SK-N-MC (cell line): Measurements from ENCODE around the gene MAPK8IP3.

Experiments used
- EZH2 ChIP-seq: fragments of 200-600 bp; sonication (generic); IDR thresholded peaks from one replicate; pipeline ENCODE4 v1.6.1; 2017; ENCODE audit warnings: antibody characterized with exemption
- FOXP2 ChIP-seq: optimal IDR thresholded peaks from 2 replicates; pipeline ENCODE3; 2011; ENCODE audit warnings: mild to moderate bottlenecking, moderate library complexity; ENCODE audit not compliant: insufficient read depth; ENCODE audit errors: extremely low read length, control extremely low read depth
- POLR2AphosphoS5 ChIP-seq: IDR thresholded peaks from 2 replicates; pipeline ENCODE4 v1.6.1; 2012; ENCODE audit warnings: mild to moderate bottlenecking, low read depth, low read length, borderline replicate concordance

- TF ChIP-seq EZH2, result no peak
- no peak for TF ChIP-seq POLR2AphosphoS5
- no peak for TF ChIP-seq FOXP2
Measured at GRCh38 chr16:1691276-1691675, 14.7 kb upstream of the MAPK8IP3 start.
